K562 (cell line): Measurements from ENCODE around the gene SFXN3. TPM values are rescaled to one million over a fixed set of nuclear protein-coding genes. Genes with fewer than 3 reads are reported as not detected.

Experiments used
- ATAC-seq: fragments of 200-7000 bp; cut with Tn5 transposase; 3 replicates; pipeline ENCODE4 v1.9.1; 2020; ENCODE audit warnings: moderate library complexity
- BruUV-seq: library from RNA; stranded (reverse); fragments of 400-500 nt; replicated peaks from 2 replicates; lab custom pipeline; 2021; lab: Mats Ljungman, UMichigan
- CTCF ChIA-PET: fragments of 300-600 bp; formaldehyde crosslinking; extraction: SDS; loops from one replicate; lab custom pipeline; 2021; ENCODE audit warnings: low intra/inter-chr PET ratio; lab: Yijun Ruan, JAX
- POLR2A ChIA-PET: fragments of 300-600, 350-650 bp; sonication (Branson Sonifier 250); formaldehyde crosslinking; extraction: SDS; loops from one replicate; lab custom pipeline; 2021; ENCODE audit warnings: antibody characterized with exemption, inconsistent platforms; lab: Yijun Ruan, JAX
- DNase-seq, 4 experiments: peaks; one replicate each; pipeline versions ENCODE4 v3.0.0 to v3.0.0-alpha.2; 2011 to 2018; ENCODE audit warnings: low spot score in 3 of 4, mixed read lengths in 3 of 4; ENCODE audit errors: extremely low read depth in 1 of 4
- FAIRE-seq: peaks from 2 replicates; lab custom pipeline; 2011; peaks lifted over from hg19 to GRCh38; lab: Jason Lieb, UNC
- H2AFZ ChIP-seq: 2 replicates; pipeline ENCODE4 v1.6.0; 2011; ENCODE audit warnings: low read depth, low read length, control low read depth, inconsistent platforms
- H3K27ac ChIP-seq: fragments of 200-600 bp; 3 replicates; pipeline ENCODE4 v1.8.0; 2011; ENCODE audit warnings: low read depth, mild to moderate bottlenecking, control low read depth, inconsistent platforms, low read length, moderate library complexity, mixed read lengths; ENCODE audit errors: extremely low read depth
- H3K27me3 ChIP-seq, 2 experiments: fragments of 300-600 bp in 1 of 2; 2 replicates in 1 of 2; 3 replicates in 1 of 2; pipeline versions ENCODE4 v1.6.0 to v1.8.0; 2011; ENCODE audit warnings: inconsistent platforms in 2 of 2, low read length in 2 of 2, mild to moderate bottlenecking in 1 of 2, mixed read lengths in 1 of 2, moderate library complexity in 1 of 2; ENCODE audit not compliant: control insufficient read depth in 2 of 2, insufficient read depth in 2 of 2
- H3K36me3 ChIP-seq: fragments of 300-600 bp; 3 replicates; pipeline ENCODE4 v1.8.0; 2011; ENCODE audit warnings: mild to moderate bottlenecking, low read length, inconsistent platforms; ENCODE audit not compliant: control insufficient read depth, insufficient read depth
- H3K4me1 ChIP-seq, 2 experiments: fragments of 200-600 bp in 1 of 2; replicated peaks in 1 of 2; 2 replicates in 1 of 2; 3 replicates in 1 of 2; pipeline versions ENCODE4 v1.5.1 to v1.8.0; 2011; ENCODE audit warnings: inconsistent platforms in 2 of 2, low read length in 2 of 2, mild to moderate bottlenecking in 1 of 2, mixed read lengths in 1 of 2, moderate library complexity in 1 of 2; ENCODE audit not compliant: control insufficient read depth in 2 of 2, insufficient read depth in 2 of 2
- H3K4me2 ChIP-seq: 2 replicates; pipeline ENCODE4 v1.6.1; 2011; ENCODE audit warnings: low read length, control low read depth, inconsistent platforms, mixed read lengths; ENCODE audit not compliant: insufficient read depth
- H3K4me3 ChIP-seq: fragments of 200-600 bp; sonication (generic), shearing (Covaris generic); 2 replicates; pipeline ENCODE4 v1.5.1; 2016; ENCODE audit warnings: control low read depth, inconsistent platforms
- H3K79me2 ChIP-seq: fragments of 200-600 bp; 3 replicates; pipeline ENCODE4 v1.8.0; 2011; ENCODE audit warnings: low read length, inconsistent platforms; ENCODE audit not compliant: control insufficient read depth, insufficient read depth
- H3K9ac ChIP-seq, 2 experiments: 2 replicates each; pipeline versions ENCODE4 v1.6.0 to v1.6.1; 2011; ENCODE audit warnings: low read depth in 2 of 2, low read length in 2 of 2, control low read depth in 1 of 2, inconsistent platforms in 1 of 2, mild to moderate bottlenecking in 1 of 2, mixed read lengths in 1 of 2; ENCODE audit not compliant: insufficient read depth in 1 of 2
- H3K9me1 ChIP-seq: one replicate; pipeline ENCODE4 v1.6.0; 2011; ENCODE audit warnings: inconsistent platforms, mild to moderate bottlenecking, low read length, moderate library complexity; ENCODE audit not compliant: control insufficient read depth, insufficient read depth
- H3K9me3 ChIP-seq: replicated peaks from 2 replicates; pipeline ENCODE4 v1.5.1; 2011; ENCODE audit warnings: low read depth, low read length, inconsistent platforms; ENCODE audit not compliant: control insufficient read depth, insufficient read depth
- H4K20me1 ChIP-seq: replicated peaks from 2 replicates; pipeline ENCODE4 v1.6.1; 2011; ENCODE audit warnings: low read length, inconsistent platforms, mixed read lengths; ENCODE audit not compliant: control insufficient read depth, insufficient read depth
- ATF7 ChIP-seq: fragments of 450-650 bp; IDR thresholded peaks from 2 replicates; pipeline ENCODE4 v1.7.1; 2014; ENCODE audit warnings: mild to moderate bottlenecking, moderate library complexity
- CBX5 ChIP-seq: IDR thresholded peaks from 2 replicates; pipeline ENCODE4 v1.6.1; 2014; ENCODE audit warnings: low read depth, borderline replicate concordance
- GATAD2A ChIP-seq: fragments of 450-650 bp; IDR thresholded peaks from 2 replicates; pipeline ENCODE4 v1.6.1; 2017
- HNRNPL ChIP-seq: fragments of 200-400 bp; formaldehyde crosslinking; IDR thresholded peaks from 2 replicates; pipeline ENCODE4 v1.6.1; 2017; ENCODE audit warnings: low read depth, mild to moderate bottlenecking, low read length
- LARP7 ChIP-seq: fragments of 450-650 bp; IDR thresholded peaks from 2 replicates; pipeline ENCODE4 v1.6.1; 2016
- MCM2 ChIP-seq: fragments of 450-650 bp; IDR thresholded peaks from 2 replicates; pipeline ENCODE4 v1.6.1; 2017; ENCODE audit warnings: low read depth, mild to moderate bottlenecking
- RHOXF2B ChIP-seq: fragments of 250-450 bp; sonication (Bioruptor Pico); conservative IDR thresholded peaks from 2 replicates; pipeline ENCODE4 v1.5.1; 2021
- SAFB2 ChIP-seq: fragments of 200-400 bp; formaldehyde crosslinking; IDR thresholded peaks from 2 replicates; pipeline ENCODE4 v1.6.1; 2018; ENCODE audit warnings: borderline replicate concordance, low read length, low read depth, moderate library complexity; ENCODE audit not compliant: severe bottlenecking
- SP2 ChIP-seq: IDR thresholded peaks from 2 replicates; pipeline ENCODE4 v1.6.1; 2011; ENCODE audit warnings: mild to moderate bottlenecking, low read depth, low read length, moderate library complexity; ENCODE audit not compliant: poor library complexity, severe bottlenecking; ENCODE audit errors: extremely low read depth
- ZNF77 ChIP-seq: fragments of 250-450 bp; sonication (Bioruptor Pico); IDR thresholded peaks from 2 replicates; pipeline ENCODE4 v1.5.0; 2020
- WGBS: fragments of 100-300 bp; shearing (Covaris generic); methylation state at CpG from one replicate; pipeline ENCODE4 v1.1.6; 2016; ENCODE audit warnings: low coverage, mixed read lengths; ENCODE audit not compliant: insufficient coverage; ENCODE audit errors: missing lambda C conversion rate; 5-methylcytosine and 5-hydroxymethylcytosine counted together
- in situ Hi-C: fragments of 300-500 bp; cut with MboI; formaldehyde crosslinking; loops from 4 replicates; pipeline ENCODE4 v1.15.0; 2018; ENCODE audit warnings: inconsistent platforms, mixed read lengths
- intact Hi-C: fragments of 100-400 bp; cut with micrococcal nuclease; formaldehyde crosslinking; loops from 2 replicates; pipeline ENCODE4 v1.14.2; 2022
- polyA plus RNA-seq, 8 experiments: library from polyadenylated mRNA; depleted of rRNA in 4 of 8; stranded (reverse) in 5 of 8; unstranded in 3 of 8; fragments of >200 nt; fragmentation: Nextera tagmentation in 2 of 8; fragmentation: Illumina TruSeq in 1 of 8; extraction: Ambion mirVana in 2 of 8; extraction: Trizol in 1 of 8; gene quantifications; 2 replicates each; pipeline versions ENCODE4 v1.2.1 to v1.2.3, GENCODE V29; 2011 to 2014; ENCODE audit warnings: inconsistent platforms in 1 of 8, missing spikeins in 1 of 8
- total RNA-seq, 7 experiments: library from RNA; depleted of rRNA in 6 of 7; stranded (reverse); fragments of >200 nt in 6 of 7; fragmentation: Illumina TruSeq in 2 of 7; extraction: Trizol in 2 of 7; gene quantifications; 2 replicates each; pipeline versions ENCODE4 v1.2.1 to v1.2.3, GENCODE V29; 2011 to 2021; ENCODE audit warnings: low replicate concordance in 1 of 7
- TF ChIP-seq, protein P1 (sequence below): fragments of 450-650 bp; conservative IDR thresholded peaks from 2 replicates; pipeline ENCODE4 v1.6.1; 2016; ENCODE audit warnings: missing genetic modification characterization, low read depth, mild to moderate bottlenecking, missing compliant biosample characterization, moderate library complexity
- TF ChIP-seq, protein P2 (sequence below): sonication (generic); formaldehyde crosslinking; IDR thresholded peaks from 2 replicates; pipeline ENCODE4 v1.8.0; 2023; ENCODE audit warnings: mild to moderate bottlenecking, missing genetic modification reagents
- TF ChIP-seq, protein P3 (sequence below): fragments of 450-650 bp; IDR thresholded peaks from 2 replicates; pipeline ENCODE4 v1.6.1; 2016; ENCODE audit warnings: missing biosample characterization, missing genetic modification characterization
- TF ChIP-seq, protein P4 (sequence below): fragments of 450-650 bp; formaldehyde crosslinking; IDR thresholded peaks from 2 replicates; pipeline ENCODE4 v1.4.0; 2022; ENCODE audit warnings: missing genetic modification characterization
- TF ChIP-seq, protein P5 (sequence below): fragments of 250-450 bp; sonication (Bioruptor Pico); IDR thresholded peaks from 2 replicates; pipeline ENCODE4 v1.5.0; 2021

SFXN3 gene
- total and polyA plus RNA-seq, 9 of the 15 experiments (the other 6 are each of a cell fraction or from before 2014, with no cell fraction given): 0.24 to 4.6 (median 0.86) TPM

DNA sequence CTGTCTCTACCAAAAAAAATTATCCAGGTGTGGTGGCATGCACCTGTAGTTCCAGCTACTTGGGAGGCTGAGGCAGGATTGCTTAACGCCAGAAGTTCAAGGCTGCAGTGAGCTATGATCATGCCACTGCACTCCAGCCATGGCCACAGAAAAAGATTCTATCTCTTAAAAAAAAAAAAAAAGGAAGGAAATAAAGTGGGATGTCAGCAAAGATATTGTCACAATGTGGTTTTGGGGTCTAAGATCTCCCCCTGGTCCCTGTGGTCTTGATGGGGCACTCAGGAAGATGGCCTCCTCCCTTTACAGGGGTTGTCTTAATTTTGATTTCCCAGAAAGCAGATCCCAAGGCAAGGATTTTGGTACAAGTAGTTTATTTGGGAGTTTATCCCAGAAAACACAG is 23.3 kb downstream of the SFXN3 start:
- Histone ChIP-seq H3K27me3 (no peaks in the 10 kb centered on the region), H3K4me1 (peaks cover 5 to 13% of the 10 kb centered on the region in 2 experiments; a peak in 4 of 5 replicates), H3K79me2 (peaks cover 34% of the 10 kb centered on the region), H3K9me3 (no peaks in the 10 kb centered on the region), H3K4me2 (no peak overlapping the region), H4K20me1 (no peaks in the 10 kb centered on the region), H2AFZ (no peak overlapping the region), H3K36me3 (peaks cover 24% of the 10 kb centered on the region; the same call in 2 of the 3 replicates)
- intact Hi-C loops (no loop called here), in situ Hi-C loops (no loop called here)
- CTCF ChIA-PET: interaction anchor here (0.6 kb wide), 1 partner anchor 13 kb away, joined by 3 read pairs; no protein-coding TSS in a partner anchor
- BruUV-seq: no TSS peak
- FAIRE-seq: no peak
- POLR2A ChIA-PET: interaction anchor here (0.6 kb wide), 2 partner anchors 764 to 1552 kb away, joined by 3 to 5 read pairs; partner anchors contain the start of gene OGA
- TF ChIP-seq MCM2 (no peak), SAFB2 (no peak), GATAD2A (no peak), ATF7 (no peak), RHOXF2B (CRISPR knock-in tag) (no peak), CBX5 (no peak), ZNF77 (CRISPR knock-in tag) (no peak), LARP7 (no peak), SP2 (no peak), HNRNPL (no peak)
- TF ChIP-seq, protein P1, sequence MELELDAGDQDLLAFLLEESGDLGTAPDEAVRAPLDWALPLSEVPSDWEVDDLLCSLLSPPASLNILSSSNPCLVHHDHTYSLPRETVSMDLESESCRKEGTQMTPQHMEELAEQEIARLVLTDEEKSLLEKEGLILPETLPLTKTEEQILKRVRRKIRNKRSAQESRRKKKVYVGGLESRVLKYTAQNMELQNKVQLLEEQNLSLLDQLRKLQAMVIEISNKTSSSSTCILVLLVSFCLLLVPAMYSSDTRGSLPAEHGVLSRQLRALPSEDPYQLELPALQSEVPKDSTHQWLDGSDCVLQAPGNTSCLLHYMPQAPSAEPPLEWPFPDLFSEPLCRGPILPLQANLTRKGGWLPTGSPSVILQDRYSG (tag): no peak
- TF ChIP-seq, protein P2, sequence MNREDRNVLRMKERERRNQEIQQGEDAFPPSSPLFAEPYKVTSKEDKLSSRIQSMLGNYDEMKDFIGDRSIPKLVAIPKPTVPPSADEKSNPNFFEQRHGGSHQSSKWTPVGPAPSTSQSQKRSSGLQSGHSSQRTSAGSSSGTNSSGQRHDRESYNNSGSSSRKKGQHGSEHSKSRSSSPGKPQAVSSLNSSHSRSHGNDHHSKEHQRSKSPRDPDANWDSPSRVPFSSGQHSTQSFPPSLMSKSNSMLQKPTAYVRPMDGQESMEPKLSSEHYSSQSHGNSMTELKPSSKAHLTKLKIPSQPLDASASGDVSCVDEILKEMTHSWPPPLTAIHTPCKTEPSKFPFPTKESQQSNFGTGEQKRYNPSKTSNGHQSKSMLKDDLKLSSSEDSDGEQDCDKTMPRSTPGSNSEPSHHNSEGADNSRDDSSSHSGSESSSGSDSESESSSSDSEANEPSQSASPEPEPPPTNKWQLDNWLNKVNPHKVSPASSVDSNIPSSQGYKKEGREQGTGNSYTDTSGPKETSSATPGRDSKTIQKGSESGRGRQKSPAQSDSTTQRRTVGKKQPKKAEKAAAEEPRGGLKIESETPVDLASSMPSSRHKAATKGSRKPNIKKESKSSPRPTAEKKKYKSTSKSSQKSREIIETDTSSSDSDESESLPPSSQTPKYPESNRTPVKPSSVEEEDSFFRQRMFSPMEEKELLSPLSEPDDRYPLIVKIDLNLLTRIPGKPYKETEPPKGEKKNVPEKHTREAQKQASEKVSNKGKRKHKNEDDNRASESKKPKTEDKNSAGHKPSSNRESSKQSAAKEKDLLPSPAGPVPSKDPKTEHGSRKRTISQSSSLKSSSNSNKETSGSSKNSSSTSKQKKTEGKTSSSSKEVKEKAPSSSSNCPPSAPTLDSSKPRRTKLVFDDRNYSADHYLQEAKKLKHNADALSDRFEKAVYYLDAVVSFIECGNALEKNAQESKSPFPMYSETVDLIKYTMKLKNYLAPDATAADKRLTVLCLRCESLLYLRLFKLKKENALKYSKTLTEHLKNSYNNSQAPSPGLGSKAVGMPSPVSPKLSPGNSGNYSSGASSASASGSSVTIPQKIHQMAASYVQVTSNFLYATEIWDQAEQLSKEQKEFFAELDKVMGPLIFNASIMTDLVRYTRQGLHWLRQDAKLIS: no peak
- TF ChIP-seq, protein P3, sequence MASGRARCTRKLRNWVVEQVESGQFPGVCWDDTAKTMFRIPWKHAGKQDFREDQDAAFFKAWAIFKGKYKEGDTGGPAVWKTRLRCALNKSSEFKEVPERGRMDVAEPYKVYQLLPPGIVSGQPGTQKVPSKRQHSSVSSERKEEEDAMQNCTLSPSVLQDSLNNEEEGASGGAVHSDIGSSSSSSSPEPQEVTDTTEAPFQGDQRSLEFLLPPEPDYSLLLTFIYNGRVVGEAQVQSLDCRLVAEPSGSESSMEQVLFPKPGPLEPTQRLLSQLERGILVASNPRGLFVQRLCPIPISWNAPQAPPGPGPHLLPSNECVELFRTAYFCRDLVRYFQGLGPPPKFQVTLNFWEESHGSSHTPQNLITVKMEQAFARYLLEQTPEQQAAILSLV (tag): no peak
- TF ChIP-seq, protein P4, sequence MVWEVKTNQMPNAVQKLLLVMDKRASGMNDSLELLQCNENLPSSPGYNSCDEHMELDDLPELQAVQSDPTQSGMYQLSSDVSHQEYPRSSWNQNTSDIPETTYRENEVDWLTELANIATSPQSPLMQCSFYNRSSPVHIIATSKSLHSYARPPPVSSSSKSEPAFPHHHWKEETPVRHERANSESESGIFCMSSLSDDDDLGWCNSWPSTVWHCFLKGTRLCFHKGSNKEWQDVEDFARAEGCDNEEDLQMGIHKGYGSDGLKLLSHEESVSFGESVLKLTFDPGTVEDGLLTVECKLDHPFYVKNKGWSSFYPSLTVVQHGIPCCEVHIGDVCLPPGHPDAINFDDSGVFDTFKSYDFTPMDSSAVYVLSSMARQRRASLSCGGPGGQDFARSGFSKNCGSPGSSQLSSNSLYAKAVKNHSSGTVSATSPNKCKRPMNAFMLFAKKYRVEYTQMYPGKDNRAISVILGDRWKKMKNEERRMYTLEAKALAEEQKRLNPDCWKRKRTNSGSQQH (CRISPR knock-in tag): no peak
- TF ChIP-seq, protein P5, sequence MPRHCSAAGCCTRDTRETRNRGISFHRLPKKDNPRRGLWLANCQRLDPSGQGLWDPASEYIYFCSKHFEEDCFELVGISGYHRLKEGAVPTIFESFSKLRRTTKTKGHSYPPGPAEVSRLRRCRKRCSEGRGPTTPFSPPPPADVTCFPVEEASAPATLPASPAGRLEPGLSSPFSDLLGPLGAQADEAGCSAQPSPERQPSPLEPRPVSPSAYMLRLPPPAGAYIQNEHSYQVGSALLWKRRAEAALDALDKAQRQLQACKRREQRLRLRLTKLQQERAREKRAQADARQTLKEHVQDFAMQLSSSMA (CRISPR knock-in tag): no peak
- TF ChIP-seq, all 486 proteins: peak for 0
- 83% methylated on average over 1 of the region's 1 CpG for WGBS
- H3K4me3 ChIP-seq: no peak overlapping the region
- H3K9ac ChIP-seq: no peak overlapping the region
- ATAC-seq (no peak), DNase-seq (no peak)
- H3K9me1 ChIP-seq: no peaks in the 10 kb centered on the region
- H3K27ac ChIP-seq: no peak overlapping the region
